ENCODE measurements around the gene BBS12.

DNA sequence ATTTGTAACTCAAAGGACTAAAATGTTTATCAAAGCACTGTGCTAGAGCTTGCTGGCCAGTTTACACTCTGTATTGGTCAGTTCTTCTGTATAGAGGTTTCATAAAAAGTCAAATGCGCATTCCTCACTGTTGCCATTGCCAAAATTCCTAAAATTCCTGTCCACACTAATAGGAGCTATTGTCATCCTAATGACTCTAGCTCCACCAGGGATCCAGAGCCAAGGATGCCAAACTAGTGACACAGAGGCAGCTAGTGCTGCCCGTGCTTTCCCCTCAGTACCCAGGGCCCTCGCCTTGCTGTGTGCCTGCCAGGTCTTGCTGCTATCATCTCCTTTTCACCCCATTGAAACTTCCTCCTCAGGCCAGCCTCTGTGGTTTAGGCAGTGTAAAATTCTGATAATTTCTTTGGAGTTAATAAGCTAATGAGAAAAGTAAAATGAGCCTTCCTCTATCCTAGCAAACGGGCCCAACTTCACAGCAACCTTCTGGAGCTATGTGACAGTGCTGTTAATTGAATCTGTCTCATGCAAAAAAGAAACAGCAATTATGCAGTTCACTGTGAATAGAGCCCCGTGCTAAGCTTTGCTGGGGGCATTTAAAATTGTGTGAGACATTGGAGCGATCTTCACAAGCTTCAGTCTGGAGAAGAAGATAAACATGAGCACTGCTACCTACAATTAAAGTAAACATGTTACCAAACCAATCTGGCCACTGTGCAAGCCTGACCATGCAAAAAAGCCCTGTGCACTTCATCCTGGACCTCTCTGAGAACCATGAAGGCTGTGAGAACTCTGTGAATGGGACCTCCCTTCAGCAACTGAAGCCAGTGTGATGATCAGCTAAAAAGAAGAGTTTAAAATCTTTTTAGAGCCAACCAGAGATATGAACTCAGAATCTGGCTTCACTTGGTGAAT lies 51.1 kb downstream of the BBS12 start:
- TF ChIP-seq, protein P1, sequence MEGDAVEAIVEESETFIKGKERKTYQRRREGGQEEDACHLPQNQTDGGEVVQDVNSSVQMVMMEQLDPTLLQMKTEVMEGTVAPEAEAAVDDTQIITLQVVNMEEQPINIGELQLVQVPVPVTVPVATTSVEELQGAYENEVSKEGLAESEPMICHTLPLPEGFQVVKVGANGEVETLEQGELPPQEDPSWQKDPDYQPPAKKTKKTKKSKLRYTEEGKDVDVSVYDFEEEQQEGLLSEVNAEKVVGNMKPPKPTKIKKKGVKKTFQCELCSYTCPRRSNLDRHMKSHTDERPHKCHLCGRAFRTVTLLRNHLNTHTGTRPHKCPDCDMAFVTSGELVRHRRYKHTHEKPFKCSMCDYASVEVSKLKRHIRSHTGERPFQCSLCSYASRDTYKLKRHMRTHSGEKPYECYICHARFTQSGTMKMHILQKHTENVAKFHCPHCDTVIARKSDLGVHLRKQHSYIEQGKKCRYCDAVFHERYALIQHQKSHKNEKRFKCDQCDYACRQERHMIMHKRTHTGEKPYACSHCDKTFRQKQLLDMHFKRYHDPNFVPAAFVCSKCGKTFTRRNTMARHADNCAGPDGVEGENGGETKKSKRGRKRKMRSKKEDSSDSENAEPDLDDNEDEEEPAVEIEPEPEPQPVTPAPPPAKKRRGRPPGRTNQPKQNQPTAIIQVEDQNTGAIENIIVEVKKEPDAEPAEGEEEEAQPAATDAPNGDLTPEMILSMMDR (IDR thresholded peaks at IDR 0.05): no peak
- TF ChIP-seq POLR2A (IDR thresholded peaks at IDR 0.05): no peak

Data from lower leg skin (tissue), 3 donors.